ENCODE data around the gene HOXC5.

Gene HOXC5

GRCh38 chr12:53996240-53997203 lies 36.3 kb upstream of the HOXC5 start:
- no peak for DNase-seq

DNA sequence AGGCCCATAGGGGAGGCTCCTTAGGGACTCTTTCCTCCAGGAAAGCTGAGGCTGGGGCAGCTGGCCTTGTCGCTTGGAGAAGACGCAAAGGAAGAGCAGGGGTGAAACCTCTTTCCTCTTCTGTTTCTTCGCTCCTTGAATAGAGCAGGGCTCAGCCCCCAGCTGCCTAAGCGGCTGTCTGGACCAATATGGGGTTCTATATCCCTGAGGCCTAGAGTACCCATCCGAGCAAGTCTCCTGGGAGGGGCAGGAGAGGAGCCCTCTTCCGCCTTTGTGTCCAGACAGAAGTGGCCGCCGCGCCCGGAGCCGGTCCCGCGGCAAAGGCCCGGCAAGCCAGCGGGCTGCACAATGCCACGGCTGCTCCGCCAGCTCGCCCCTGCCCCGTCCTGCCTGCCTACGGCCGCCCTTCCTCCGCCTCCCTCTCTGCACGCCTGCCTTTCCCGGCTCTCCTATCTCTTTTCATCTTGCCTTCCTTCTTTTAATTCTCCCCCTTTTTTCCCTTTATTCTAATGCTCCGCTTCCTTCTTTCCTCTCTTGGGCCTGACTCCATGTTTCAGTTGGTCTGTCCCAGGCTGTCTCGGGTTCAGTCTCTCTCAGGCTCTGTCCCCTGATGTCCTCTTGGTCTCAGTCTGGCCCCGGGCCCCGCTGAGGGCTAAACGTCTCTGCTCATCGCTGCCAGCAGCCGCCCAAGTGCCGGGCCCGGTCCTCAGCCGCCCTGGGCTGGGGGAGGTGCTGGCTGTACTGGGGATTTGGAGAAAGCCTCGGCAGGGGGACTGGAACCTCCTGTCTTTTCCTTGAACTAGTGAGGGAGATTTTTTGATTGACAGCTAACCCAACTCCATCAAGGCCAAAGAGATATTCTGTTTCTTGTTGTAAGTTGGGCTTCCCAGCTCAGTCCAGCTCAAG lies 35.4 kb upstream of the HOXC5 start:
- DNase-seq = no peak

DNA sequence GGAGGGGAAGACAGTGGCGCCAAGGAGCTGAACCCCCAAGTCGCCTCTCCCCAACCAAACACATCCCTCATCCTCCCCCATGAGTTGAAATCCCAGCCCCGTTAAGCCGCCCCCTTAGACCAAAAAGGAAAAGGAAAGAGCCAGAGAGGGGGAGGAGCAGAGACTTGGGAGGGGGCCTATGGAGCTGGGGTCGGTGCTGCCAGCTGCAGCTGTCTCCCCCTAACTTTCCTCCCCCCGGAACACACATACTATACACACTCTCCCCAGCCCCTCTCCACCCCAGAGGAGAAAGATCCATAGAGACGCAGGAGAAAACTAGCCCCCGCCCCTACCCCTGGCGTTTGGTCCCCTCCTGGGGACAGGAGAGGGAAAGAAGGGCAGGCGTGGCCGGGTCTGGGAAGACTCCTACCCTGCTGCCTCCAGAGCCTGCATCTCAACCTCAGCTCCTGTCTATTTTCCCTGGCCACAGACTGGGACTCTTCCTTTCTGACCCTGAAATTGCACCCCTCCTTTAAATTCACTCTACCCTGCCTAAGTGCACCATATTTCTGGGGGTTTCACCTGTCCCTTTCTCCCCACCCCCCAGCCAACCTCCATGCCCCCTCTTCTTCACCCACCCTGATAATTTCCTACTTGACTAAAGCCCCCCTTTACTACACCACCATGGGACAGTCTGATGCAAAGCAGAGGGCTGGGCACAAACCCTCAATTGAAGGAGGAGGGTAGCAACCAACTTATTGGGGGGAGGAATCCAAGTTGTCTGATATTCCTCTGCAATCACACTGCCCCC lies 34.5 kb upstream of the HOXC5 start:
- no peak for DNase-seq

DNA sequence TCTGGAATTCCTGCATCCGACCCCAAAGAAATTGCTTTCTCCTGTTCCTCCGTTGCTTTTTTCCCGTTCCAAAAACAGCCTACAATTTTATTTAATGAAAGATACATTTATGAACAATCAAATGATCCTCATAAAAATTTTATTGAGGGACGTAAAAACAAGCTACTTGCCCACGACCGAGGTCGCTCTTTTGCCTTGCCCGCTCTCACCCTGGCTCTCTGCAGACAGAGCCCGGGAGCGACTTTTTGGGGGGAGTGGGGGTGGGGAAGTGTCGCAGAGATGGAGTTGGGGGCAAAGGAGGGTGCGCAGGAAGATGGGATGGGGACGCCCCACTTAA lies 34.0 kb upstream of the HOXC5 start:
- DNase-seq = no peak

DNA sequence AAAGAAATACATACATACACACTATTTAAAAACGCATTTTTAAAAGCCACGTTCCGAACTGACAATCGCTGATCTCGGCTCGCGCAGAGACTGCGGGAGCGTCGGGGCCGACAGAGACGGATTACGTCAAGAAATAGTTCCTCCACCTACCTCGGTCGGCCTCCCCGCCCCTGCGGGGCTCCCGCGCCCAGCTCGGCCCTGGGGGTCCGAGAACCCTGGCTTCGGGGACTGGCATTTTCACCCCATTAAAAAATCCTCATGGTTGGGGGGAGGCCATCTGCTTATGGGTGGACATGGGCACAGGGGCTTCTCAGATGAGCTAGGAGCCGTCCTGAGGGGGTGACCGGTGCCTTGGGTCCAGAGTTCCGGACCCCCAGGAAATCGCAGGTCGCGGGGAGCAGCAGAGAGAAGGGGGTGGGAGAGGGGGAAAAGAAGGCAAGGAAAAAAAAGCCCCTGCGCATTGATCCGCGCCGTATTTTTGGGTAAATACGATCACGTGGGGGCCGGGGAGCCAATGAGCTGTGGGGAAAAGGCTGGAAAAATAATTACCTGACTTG lies 33.2 kb upstream of the HOXC5 start:
- DNase-seq = no peak

DNA sequence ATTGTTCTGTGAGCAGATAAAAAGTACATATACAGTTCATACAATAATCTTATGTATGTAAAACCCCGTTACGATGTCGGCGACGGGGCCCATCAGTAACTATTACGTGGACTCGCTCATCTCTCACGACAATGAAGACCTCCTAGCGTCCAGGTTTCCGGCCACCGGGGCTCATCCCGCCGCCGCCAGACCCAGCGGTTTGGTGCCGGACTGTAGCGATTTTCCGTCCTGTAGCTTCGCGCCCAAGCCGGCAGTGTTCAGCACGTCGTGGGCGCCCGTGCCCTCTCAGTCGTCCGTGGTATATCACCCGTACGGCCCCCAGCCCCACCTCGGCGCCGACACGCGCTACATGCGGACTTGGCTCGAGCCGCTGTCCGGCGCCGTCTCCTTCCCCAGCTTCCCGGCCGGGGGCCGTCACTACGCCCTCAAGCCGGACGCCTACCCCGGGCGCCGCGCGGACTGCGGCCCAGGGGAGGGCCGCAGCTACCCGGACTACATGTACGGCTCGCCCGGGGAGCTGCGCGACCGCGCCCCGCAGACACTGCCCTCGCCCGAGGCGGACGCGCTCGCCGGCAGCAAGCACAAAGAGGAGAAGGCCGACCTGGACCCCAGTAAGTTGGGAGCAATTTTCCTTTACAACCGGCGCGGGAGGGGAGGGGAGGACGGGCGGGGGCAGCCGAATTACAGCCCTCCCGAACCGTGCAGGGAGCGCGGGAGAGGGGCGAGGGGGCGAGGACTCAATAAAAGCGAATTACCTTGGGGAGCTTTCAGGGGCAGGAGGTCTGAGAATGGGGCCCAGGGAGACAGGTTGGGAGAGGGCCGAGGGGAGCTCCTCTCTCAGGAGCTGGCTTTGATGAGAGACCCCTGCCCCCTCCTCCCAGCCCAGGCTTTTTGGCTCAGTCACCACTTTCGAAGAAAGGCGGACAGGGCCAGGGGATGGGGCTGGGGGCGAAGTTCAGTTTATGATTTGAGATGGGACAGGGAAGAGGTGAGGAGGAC lies 32.4 kb upstream of the HOXC5 start, which contains the start of gene HOXC9:
Gene HOXC9, plus strand, starts transcription at position 46 of the 999 bp plus-strand sequence. Its CDS starts 28 bp downstream, at position 74.
- no peak for DNase-seq

- DNase-seq = no peak
Observed at GRCh38 chr12:54001283-54002187, 31.3 kb upstream of the HOXC5 start.

DNA sequence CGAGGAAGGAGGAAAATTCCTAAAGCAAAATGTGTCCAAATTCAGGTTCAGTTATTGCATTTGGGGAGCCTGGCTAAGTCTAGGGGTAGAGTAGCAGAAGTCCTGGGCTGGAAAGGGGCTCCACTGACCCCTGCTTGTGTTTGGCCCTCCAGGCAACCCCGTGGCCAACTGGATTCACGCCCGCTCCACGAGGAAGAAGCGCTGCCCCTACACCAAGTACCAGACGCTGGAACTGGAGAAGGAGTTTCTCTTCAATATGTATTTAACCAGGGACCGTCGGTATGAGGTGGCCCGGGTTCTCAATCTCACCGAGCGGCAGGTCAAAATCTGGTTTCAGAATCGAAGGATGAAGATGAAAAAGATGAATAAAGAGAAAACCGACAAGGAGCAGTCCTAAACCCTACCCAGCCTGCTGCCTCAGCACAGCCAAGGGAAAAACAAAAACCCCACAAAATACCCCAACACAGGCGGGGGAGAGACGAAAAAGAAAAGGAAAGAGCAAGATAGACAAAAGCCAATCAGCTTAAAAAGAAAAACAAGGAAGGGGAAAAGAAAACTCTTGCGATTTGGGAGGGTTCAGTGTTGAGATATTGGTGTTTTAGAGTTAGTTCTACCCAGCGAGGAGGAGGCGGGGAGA lies 30.5 kb upstream of the HOXC5 start:
- DNase-seq = no peak

DNA sequence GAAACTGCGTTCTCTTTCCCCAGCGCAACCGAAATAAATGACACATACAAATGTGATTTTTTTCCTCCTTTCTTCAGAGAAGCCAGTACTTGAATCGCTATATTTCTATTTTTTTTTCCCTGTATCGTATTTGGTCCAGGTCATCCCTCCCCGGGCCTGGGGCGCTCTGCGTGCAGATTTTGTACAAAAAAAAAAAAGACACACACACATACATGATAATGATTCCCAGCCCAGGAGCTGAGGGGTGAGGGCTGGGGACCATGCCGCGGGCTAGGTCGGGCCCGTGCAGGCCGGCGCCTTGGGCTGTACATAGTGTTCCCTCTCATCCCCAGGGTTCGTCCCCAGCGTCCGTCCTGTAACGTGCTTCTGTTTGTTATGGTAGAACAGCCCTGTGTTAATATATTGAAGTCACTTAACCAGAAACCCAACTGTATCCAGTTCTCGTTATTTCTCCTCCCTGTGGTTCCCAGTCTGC lies 29.9 kb upstream of the HOXC5 start:
- DNase-seq = no peak

GRCh38 chr12:54003625-54004024 lies 29.2 kb upstream of the HOXC5 start:
- no peak for DNase-seq

GRCh38 chr12:54004063-54004840 lies 28.6 kb upstream of the HOXC5 start:
- DNase-seq = no peak

DNA sequence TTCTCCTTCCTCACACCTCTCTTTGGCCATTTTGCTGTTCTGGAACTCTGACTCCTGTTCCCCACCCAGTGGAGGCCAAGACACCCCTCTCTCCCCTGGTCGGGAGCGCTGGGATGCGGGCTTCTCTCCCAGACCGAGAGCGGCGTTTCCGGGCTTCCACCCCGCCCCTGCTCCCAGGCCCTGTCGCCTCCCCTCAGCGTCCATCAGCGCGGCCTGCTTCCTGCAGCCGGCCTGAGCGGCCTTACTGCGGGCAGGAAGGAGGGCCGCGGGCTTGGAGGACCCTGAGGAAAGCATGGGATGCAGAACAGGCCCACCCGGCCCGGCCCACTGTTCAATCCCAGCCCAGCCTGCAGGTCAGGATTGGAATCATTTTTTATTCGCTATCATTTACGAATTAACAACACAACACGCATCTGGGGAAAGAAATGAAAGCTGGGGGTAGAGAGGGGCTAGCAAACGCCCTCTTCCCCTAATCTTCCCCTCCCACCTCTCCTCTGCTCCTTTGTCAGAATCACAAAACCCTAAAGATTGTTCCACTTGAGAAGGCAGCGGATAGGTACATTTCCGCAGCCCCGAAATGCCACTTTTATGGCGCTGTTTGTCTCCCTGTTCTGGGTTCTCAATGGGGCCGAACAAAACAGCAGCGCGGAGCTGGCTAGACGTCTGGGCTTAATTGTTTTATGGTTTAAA lies 27.9 kb upstream of the HOXC5 start:
- DNase-seq = no peak

GRCh38 chr12:54005531-54005852 lies 27.4 kb upstream of the HOXC5 start:
- no peak for DNase-seq

- no peak for DNase-seq
Observed at GRCh38 chr12:54005853-54006558, 26.8 kb upstream of the HOXC5 start.

GRCh38 chr12:54006559-54007220 lies 26.2 kb upstream of the HOXC5 start:
- DNase-seq = no peak

- no peak for DNase-seq
Observed at GRCh38 chr12:54007538-54008259, 25.2 kb upstream of the HOXC5 start.
